Measurements from ENCODE around the gene CPNE7.
A peak's percentile ranks its signal among the peaks of the same experiment; 100 is the strongest.
"Not testable (repeated sequence)": the region's sequence is repeated elsewhere in the genome, so short reads cannot be mapped to it uniquely, and the experiment has no call there.

Gene CPNE7

GRCh38 chr16:89565506-89566372, 9.8 kb upstream of the CPNE7 start:
- peak; percentile 51 for DNase-seq (ENCODE audit: low spot score)

GRCh38 chr16:89567656-89568594, 7.6 kb upstream of the CPNE7 start:
- DNase-seq (ENCODE audit: low spot score), result no peak

GRCh38 chr16:89569506-89570341, 5.8 kb upstream of the CPNE7 start:
- no peak for DNase-seq (ENCODE audit: low spot score)

- no peak for DNase-seq (ENCODE audit: low spot score)
Measured at GRCh38 chr16:89570342-89570923, 5.1 kb upstream of the CPNE7 start.

GRCh38 chr16:89570983-89571598, 4.5 kb upstream of the CPNE7 start:
- not testable (repeated sequence) for DNase-seq (ENCODE audit: low spot score)

- DNase-seq (ENCODE audit: low spot score), result no peak
Measured at GRCh38 chr16:89571636-89572035, 3.9 kb upstream of the CPNE7 start.

- DNase-seq (ENCODE audit: low spot score), result no peak
Measured at GRCh38 chr16:89572073-89572484, 3.5 kb upstream of the CPNE7 start.

GRCh38 chr16:89572485-89573205, 2.9 kb upstream of the CPNE7 start:
- DNase-seq (ENCODE audit: low spot score), result no peak

- DNase-seq (ENCODE audit: low spot score), result peak; percentile 57
Measured at GRCh38 chr16:89573826-89574680, 1.5 kb upstream of the CPNE7 start.

GRCh38 chr16:89574681-89575246, 794 bp upstream of the CPNE7 start:
- peak; percentile 83 for DNase-seq (ENCODE audit: low spot score)

GRCh38 chr16:89576153-89577054, 846 bp downstream of the CPNE7 start:
- no peak for DNase-seq (ENCODE audit: low spot score)

GRCh38 chr16:89577055-89577759, 1.6 kb downstream of the CPNE7 start:
- DNase-seq (ENCODE audit: low spot score), result no peak

- DNase-seq (ENCODE audit: low spot score), result no peak
Measured at GRCh38 chr16:89579351-89579750, 3.8 kb downstream of the CPNE7 start.

GRCh38 chr16:89581045-89581695, 5.6 kb downstream of the CPNE7 start:
- DNase-seq (ENCODE audit: low spot score), result peak; percentile 95

- no peak for DNase-seq (ENCODE audit: low spot score)
Measured at GRCh38 chr16:89581861-89582563, 6.5 kb downstream of the CPNE7 start.

- no peak for DNase-seq (ENCODE audit: low spot score)
Measured at GRCh38 chr16:89582614-89583196, 7.1 kb downstream of the CPNE7 start.
